Peyer's patch (tissue), 4 donors: ENCODE measurements around the gene GSDMA.
"Not testable (repeated sequence)": the region's sequence is repeated elsewhere in the genome, so short reads cannot be mapped to it uniquely, and the experiment has no call there.

Experiments used
- POLR2A ChIP-seq, 2 donors: fragments of 450-650 bp; IDR thresholded peaks; one replicate each; pipeline ENCODE4 v1.5.1; 2017; ENCODE audit warnings: antibody characterized with exemption in 2 of 2, mild to moderate bottlenecking in 2 of 2, moderate library complexity in 2 of 2
- TF ChIP-seq, protein P1 (sequence below), 6 experiments: fragments of 450-650 bp in 4 of 6; fragments of 200-600 bp in 2 of 6; sonication (generic) in 1 of 6; IDR thresholded peaks; one replicate each; pipeline ENCODE4 v1.5.1; 2017 to 2019; ENCODE audit warnings: antibody characterized with exemption in 6 of 6, mild to moderate bottlenecking in 3 of 6, moderate library complexity in 1 of 6

DNA sequence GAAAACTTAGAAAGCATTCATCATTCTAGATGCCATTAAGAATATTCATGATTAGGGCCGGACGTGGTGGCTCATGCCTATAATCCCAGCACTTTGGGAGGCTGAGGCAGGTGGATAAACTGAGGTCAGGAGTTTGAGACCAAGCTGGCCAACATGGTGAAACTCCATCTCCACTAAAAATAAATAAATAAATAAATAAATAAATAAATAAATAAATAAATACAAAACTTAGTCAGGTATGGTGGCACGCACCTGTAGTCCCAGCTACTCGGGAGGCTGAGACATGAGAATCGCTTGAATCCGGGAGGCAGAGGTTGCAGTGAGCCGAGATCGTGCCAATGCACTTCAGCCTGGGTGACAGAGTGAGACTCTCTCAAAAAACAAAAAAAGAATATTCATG lies 38.5 kb downstream of the GSDMA start:
- TF ChIP-seq, protein P1, sequence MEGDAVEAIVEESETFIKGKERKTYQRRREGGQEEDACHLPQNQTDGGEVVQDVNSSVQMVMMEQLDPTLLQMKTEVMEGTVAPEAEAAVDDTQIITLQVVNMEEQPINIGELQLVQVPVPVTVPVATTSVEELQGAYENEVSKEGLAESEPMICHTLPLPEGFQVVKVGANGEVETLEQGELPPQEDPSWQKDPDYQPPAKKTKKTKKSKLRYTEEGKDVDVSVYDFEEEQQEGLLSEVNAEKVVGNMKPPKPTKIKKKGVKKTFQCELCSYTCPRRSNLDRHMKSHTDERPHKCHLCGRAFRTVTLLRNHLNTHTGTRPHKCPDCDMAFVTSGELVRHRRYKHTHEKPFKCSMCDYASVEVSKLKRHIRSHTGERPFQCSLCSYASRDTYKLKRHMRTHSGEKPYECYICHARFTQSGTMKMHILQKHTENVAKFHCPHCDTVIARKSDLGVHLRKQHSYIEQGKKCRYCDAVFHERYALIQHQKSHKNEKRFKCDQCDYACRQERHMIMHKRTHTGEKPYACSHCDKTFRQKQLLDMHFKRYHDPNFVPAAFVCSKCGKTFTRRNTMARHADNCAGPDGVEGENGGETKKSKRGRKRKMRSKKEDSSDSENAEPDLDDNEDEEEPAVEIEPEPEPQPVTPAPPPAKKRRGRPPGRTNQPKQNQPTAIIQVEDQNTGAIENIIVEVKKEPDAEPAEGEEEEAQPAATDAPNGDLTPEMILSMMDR (IDR thresholded peaks at IDR 0.05), result not testable (repeated sequence)
- not testable (repeated sequence) for TF ChIP-seq POLR2A (IDR thresholded peaks at IDR 0.05)
